Endodermal cell (in vitro differentiated cells): ENCODE measurements around the gene SMC1B. TPM values are rescaled to one million over a fixed set of nuclear protein-coding genes. Genes with fewer than 3 reads are reported as not detected.

Experiments used
- DNase-seq: peaks from one replicate; pipeline ENCODE4 v3.0.0-alpha.2; 2017
- H3K27ac ChIP-seq: 2 replicates; pipeline ENCODE4 v1.5.1; 2013; ENCODE audit warnings: mild to moderate bottlenecking, low read depth, low read length, moderate library complexity
- H3K27me3 ChIP-seq: 2 replicates; pipeline ENCODE4 v1.6.1; 2013; ENCODE audit warnings: mild to moderate bottlenecking, low read length, moderate library complexity; ENCODE audit not compliant: insufficient read depth, control insufficient read depth, poor library complexity, severe bottlenecking
- H3K36me3 ChIP-seq: 2 replicates; pipeline ENCODE4 v1.7.0; 2013; ENCODE audit warnings: mild to moderate bottlenecking, low read length, moderate library complexity; ENCODE audit not compliant: control insufficient read depth, insufficient read depth
- H3K4me1 ChIP-seq: one replicate; pipeline ENCODE4 v1.7.0; 2013; ENCODE audit warnings: low read length; ENCODE audit not compliant: control insufficient read depth, insufficient read depth
- H3K4me3 ChIP-seq: 2 replicates; pipeline ENCODE4 v1.5.1; 2013; ENCODE audit warnings: mild to moderate bottlenecking, low read length, moderate library complexity
- H3K9ac ChIP-seq: 2 replicates; pipeline ENCODE4 v1.6.1; 2013; ENCODE audit warnings: mild to moderate bottlenecking, low read length, moderate library complexity; ENCODE audit not compliant: poor library complexity, severe bottlenecking; ENCODE audit errors: extremely low read depth
- H3K9me3 ChIP-seq: 2 replicates; pipeline ENCODE4 v1.6.1; 2013; ENCODE audit warnings: mild to moderate bottlenecking, low read length, moderate library complexity; ENCODE audit not compliant: control insufficient read depth
- H3K27ac Mint-ChIP-seq: 2 replicates; pipeline ENCODE4 v1.8.0; 2020; ENCODE audit warnings: mixed read lengths
- H3K27me3 Mint-ChIP-seq: 2 replicates; pipeline ENCODE4 v1.8.0; 2021; ENCODE audit warnings: mild to moderate bottlenecking, mixed read lengths; ENCODE audit not compliant: insufficient read depth
- H3K36me3 Mint-ChIP-seq: 2 replicates; pipeline ENCODE4 v1.8.0; 2020; ENCODE audit warnings: low read depth, mixed read lengths
- H3K4me1 Mint-ChIP-seq: 2 replicates; pipeline ENCODE4 v1.8.0; 2020; ENCODE audit warnings: mixed read lengths
- H3K4me3 Mint-ChIP-seq: 2 replicates; pipeline ENCODE4 v1.8.0; 2020; ENCODE audit warnings: mild to moderate bottlenecking, moderate library complexity, mixed read lengths
- H3K9me3 Mint-ChIP-seq: 2 replicates; pipeline ENCODE4 v1.8.0; 2020; ENCODE audit warnings: mild to moderate bottlenecking, mixed read lengths
- CTCF ChIP-seq: fragments of 200-600 bp; sonication (generic); conservative IDR thresholded peaks from 2 replicates; pipeline ENCODE4 v1.5.0; 2021; ENCODE audit warnings: antibody characterized with exemption, mild to moderate bottlenecking
- WGBS, 2 experiments: methylation state at CpG; one replicate each; pipeline versions ENCODE4 v1.1.5 to v1.1.7; 2013; ENCODE audit warnings: missing lambda C conversion rate in 2 of 2, mixed read lengths in 1 of 2; ENCODE audit not compliant: insufficient coverage in 1 of 2, insufficient read length in 1 of 2; 5-methylcytosine and 5-hydroxymethylcytosine counted together
- total RNA-seq, 2 donors: library from RNA; stranded (reverse); fragmentation: NEBNext Ultra II Directional in 1 of 2; extraction: Animal tissue kit (Norgen Biotek cat#: 25700) in 1 of 2; gene quantifications; 2 replicates in 1 of 2; 3 replicates in 1 of 2; pipeline ENCODE4 v1.2.1, GENCODE V29; 2021

Gene SMC1B
- total RNA-seq, 2 donors from 2014 or later: 0.11 TPM; not detected in 1

- no peaks in the 10 kb centered on the region for H3K27me3 ChIP-seq
- WGBS, 2 experiments: 83 to 92% methylated on average over 7 to 14 of the region's 14 CpGs
- peaks cover 4% of the 10 kb centered on the region for H3K9me3 ChIP-seq
- Mint-ChIP-seq H3K4me1 (no peaks in the 10 kb centered on the region), H3K36me3 (peaks cover 30% of the 10 kb centered on the region), H3K4me3 (no peak overlapping the region), H3K9me3 (peaks cover 10% of the 10 kb centered on the region), H3K27ac (no peak overlapping the region), H3K27me3 (peaks cover 2% of the 10 kb centered on the region)
- no peaks in the 10 kb centered on the region for H3K4me1 ChIP-seq
- H3K27ac ChIP-seq: no peak overlapping the region
- no peak overlapping the region for H3K4me3 ChIP-seq
- no peak for TF ChIP-seq CTCF
- H3K36me3 ChIP-seq: peaks cover 5% of the 10 kb centered on the region
- H3K9ac ChIP-seq: no peak overlapping the region
- DNase-seq: no peak
Observed at GRCh38 chr22:45422237-45422983, 9.0 kb upstream of the SMC1B start.

GRCh38 chr22:45421349-45422055 lies 8.1 kb upstream of the SMC1B start:
- no peak overlapping the region for H3K4me3 Mint-ChIP-seq

DNA sequence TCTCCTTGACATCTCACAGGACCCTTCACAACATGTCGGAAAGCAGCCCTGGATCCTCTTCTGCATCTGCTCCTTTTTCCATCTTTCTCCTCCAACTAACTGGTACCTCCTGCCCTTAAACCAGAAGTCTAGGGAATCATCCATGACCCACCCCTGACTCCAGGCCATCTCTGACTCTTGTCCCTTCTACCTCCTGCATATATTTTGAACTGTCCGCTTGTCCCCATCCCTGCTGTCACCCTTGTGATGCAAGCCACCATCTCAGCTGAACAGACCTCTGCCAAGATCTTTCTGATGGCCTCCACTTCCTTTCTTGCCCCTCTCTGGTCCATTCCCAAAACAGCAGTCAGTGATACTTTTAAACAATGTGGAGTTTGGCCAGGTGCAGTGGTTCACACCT lies 7.1 kb upstream of the SMC1B start:
- H3K4me1 Mint-ChIP-seq: no peaks in the 10 kb centered on the region
- DNase-seq: no peak
- no peak overlapping the region for H3K4me3 Mint-ChIP-seq
- H3K27ac Mint-ChIP-seq: no peak overlapping the region
- no peaks in the 10 kb centered on the region for H3K27me3 ChIP-seq
- H3K9me3 ChIP-seq: peaks cover 4% of the 10 kb centered on the region
- peaks cover 5% of the 10 kb centered on the region for H3K36me3 ChIP-seq
- peaks cover 6% of the 10 kb centered on the region for H3K9me3 Mint-ChIP-seq
- H3K4me1 ChIP-seq: no peaks in the 10 kb centered on the region
- 85 to 98% methylated on average over 2 of the region's 2 CpGs for WGBS, 2 experiments
- no peak overlapping the region for H3K9ac ChIP-seq
- H3K4me3 ChIP-seq: no peak overlapping the region
- peaks cover 2% of the 10 kb centered on the region for H3K27me3 Mint-ChIP-seq
- TF ChIP-seq CTCF: no peak
- no peak overlapping the region for H3K27ac ChIP-seq
- H3K36me3 Mint-ChIP-seq: peaks cover 26% of the 10 kb centered on the region

More at GRCh38 chr22:45421349-45422055, 8.1 kb upstream of the SMC1B start:
- Mint-ChIP-seq H3K4me1 (no peaks in the 10 kb centered on the region), H3K9me3 (peaks cover 7% of the 10 kb centered on the region), H3K27ac (no peak overlapping the region), H3K27me3 (peaks cover 2% of the 10 kb centered on the region), H3K36me3 (peaks cover 29% of the 10 kb centered on the region)
- Histone ChIP-seq H3K36me3 (peaks cover 5% of the 10 kb centered on the region), H3K27me3 (no peaks in the 10 kb centered on the region), H3K4me3 (no peak overlapping the region), H3K9me3 (peaks cover 4% of the 10 kb centered on the region), H3K9ac (no peak overlapping the region), H3K4me1 (no peaks in the 10 kb centered on the region), H3K27ac (no peak overlapping the region)
- no peak for TF ChIP-seq CTCF
- WGBS, 2 experiments: 88 to 89% methylated on average over 1 to 2 of the region's 2 CpGs
- DNase-seq: no peak
